Epithelial cell of esophagus (primary cell): Measurements from ENCODE around the gene C1QBP.
"Not testable (repeated sequence)": the region's sequence is repeated elsewhere in the genome, so short reads cannot be mapped to it uniquely, and the experiment has no call there.

Experiments used
- DNase-seq: peaks from one replicate; pipeline ENCODE4 v3.0.0; 2010; ENCODE audit warnings: low read depth
- H3K4me3 ChIP-seq: 2 replicates; pipeline ENCODE4 v1.5.1; 2011; ENCODE audit warnings: mild to moderate bottlenecking, low read length, control low read depth
- CTCF ChIP-seq: IDR thresholded peaks from 2 replicates; pipeline ENCODE4 v1.5.1; 2011; ENCODE audit warnings: low read depth, mild to moderate bottlenecking, low read length, control low read depth, inconsistent platforms; ENCODE audit not compliant: insufficient read depth; ENCODE audit errors: missing control alignments

Gene C1QBP

GRCh38 chr17:5446786-5447185 is 7.8 kb upstream of the C1QBP start:
- DNase-seq = no peak
- no peak overlapping the region for H3K4me3 ChIP-seq
- no peak for TF ChIP-seq CTCF

DNA sequence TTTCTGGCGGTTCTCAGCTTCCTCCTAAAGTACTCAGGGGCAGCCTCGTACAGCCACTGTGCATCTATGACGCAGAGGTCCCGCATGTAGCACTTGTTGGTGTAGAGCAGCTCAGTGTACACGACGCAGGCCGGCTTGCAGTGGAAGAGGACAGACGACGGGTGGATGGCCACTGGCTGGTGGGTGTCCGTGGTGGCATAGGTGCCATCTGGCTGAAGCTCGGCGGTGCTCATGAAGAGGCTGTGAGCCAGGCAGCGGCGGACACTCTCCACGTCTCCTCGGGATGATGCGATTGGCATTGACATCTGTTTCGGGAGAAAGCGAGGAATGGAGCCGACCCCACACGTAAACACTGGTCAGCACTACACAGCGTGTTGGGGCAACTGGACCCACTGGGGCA is 5.3 kb upstream of the C1QBP start:
- H3K4me3 ChIP-seq = no peak overlapping the region
- DNase-seq = no peak
- TF ChIP-seq CTCF = no peak

DNA sequence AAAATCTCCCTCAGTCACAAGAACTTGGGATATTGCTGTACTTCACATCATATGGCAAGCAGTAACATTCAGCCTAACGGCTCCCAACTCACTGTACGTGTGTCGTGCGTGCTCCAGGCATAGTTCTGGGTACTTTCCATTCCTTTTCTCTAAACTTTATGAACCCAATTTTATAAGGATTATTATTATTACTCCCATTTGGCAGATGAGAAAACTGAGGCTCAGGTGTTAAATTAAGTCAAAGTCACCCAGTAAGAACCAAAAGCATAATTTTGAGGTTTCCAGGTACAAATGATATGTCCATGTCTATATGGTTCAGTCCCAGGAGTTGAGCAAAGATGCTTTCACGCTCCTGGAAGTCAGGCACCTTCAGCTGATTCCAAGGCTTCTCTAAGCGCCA is 4.8 kb upstream of the C1QBP start:
- no peak overlapping the region for H3K4me3 ChIP-seq
- TF ChIP-seq CTCF = no peak
- DNase-seq = no peak

DNA sequence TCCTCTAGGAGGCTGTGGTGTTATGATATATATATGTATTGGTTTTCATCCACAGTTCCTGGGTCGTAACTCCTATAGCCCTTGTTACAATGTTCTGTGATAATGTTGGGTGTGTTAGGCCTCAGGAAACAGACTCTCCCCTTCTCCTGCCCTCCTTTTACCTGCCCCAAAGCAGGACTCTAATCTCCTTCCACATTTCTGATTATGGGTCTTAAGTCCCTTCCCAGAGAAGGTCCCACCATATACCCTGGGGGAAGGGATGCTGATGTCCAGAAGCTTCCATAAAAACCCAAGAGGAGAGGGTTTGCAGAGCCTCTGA is 450 bp upstream of the C1QBP start:
- no peak for DNase-seq
- no peak overlapping the region for H3K4me3 ChIP-seq
- no peak for TF ChIP-seq CTCF

DNA sequence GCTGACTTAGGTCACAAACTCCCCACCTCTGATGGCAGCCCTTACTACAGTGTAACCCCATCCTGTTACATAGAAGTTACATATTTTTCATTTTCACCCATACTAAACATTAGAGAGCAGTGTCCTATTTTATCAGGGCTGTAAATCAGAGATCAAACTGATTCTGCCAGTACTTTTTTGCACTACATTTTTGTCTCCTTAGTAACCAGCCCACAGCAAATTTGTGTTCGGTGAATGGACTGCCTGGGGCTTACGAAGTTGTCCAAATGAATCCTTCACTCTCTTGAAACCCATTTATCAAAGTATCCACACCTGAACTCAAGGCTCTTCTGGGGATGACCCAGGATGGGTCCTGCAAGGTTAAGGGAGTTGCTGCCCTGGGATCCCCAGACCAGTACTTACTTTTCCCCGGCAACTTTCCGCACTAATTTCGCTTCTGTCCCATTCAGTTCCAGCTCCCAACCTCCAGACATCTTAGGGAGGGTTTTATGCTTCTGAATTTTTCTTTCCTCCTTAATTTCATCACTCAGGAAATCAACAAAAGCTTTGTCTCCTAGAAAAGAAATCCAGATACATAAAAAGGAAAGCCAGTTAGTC is 1.1 kb downstream of the C1QBP start:
- peak; percentile 60 for DNase-seq
- H3K4me3 ChIP-seq = peak overlapping the region; percentile 86
- TF ChIP-seq CTCF = no peak

DNA sequence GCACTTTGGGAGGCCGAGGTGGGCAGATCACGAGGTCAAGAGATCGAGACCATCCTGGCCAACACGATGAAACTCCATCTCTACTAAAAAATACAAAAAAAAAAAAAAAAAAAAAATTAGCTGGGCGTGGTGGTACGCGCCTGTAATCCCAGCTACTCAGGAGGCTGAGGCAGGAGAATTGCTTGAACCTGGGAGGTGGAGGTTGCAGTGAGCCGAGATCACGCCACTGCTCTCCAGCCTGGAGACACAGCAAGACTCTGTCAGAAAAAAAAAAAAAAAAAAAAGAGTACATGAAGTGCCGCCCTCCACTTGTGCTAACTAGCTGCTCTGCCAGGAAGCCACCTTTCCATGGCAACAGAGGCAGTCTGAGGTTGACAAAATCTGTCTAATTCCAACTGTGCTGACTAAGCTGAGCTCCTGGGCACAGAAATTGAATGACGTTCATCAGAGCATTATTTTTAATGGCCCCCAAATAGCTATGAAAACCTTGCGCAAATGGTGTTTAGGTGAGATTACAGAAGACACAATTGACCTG is 3.1 kb downstream of the C1QBP start:
- peak; percentile 42 for DNase-seq
- H3K4me3 ChIP-seq = not testable (repeated sequence)

DNA sequence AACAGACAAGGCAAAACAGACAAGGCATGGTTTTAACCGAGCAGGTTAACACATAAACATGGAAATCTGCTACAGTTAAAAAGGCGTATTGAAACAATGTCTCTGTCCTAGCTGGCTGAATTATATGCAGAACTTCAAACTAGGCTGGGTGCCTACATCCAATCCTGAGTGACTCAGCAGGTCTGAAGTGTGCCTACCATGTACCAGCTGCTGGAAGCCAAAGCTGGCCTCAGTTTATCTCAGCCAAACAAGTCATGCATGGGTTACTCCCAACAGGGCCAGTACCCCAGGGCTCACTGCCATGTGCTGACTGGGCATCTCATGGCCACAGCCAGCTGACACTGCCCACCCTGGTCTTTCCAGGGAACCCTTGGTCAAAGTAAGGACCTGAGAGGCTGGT is 4.0 kb downstream of the C1QBP start:
- DNase-seq = no peak
- H3K4me3 ChIP-seq = no peak overlapping the region
- TF ChIP-seq CTCF = no peak

DNA sequence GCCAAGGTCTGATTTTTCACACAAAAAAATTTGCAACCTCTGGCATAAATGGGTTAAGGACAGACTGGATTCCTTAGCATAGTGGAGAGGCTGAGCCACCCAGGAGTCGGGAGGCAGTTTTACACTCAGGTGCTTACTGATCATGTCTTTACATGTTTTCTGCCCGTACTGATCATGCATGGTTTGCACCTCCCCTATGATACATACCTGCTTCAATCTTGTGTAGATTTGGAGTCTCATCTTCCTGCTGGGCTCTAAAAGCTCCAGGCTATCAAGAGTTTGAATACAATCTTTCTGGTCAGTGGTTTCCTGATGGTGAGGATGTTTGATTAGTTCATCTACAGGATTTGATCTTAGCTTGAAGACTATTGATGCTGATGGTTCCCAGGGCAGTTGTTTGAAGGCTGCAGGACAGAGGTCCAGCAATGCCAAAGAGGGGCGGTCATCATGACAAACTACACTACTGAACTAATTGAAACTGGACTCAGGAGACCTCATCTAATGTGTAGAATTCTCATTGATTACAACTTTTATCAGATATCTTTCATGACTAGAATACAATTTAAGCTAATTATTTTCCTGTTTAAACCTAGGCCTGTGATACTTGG is 6.9 kb downstream of the C1QBP start:
- peak; percentile 93 for DNase-seq
- TF ChIP-seq CTCF = no peak
- H3K4me3 ChIP-seq = no peak overlapping the region

GRCh38 chr17:5431234-5431633 is 7.7 kb downstream of the C1QBP start:
- H3K4me3 ChIP-seq, DNase-seq: not testable (repeated sequence)
